Type B pancreatic cell (in vitro differentiated cells): ENCODE measurements around the gene EGFL8. TPM values are rescaled to one million over a fixed set of nuclear protein-coding genes. Genes with fewer than 3 reads are reported as not detected.

Source experiments
- DNase-seq: peaks from one replicate; pipeline ENCODE4 v3.0.0; 2021; ENCODE audit warnings: mixed read lengths; ENCODE audit not compliant: unreplicated experiment; ENCODE audit errors: extremely low spot score
- H3K27ac Mint-ChIP-seq: 2 replicates; pipeline ENCODE4 v1.8.0; 2021; ENCODE audit warnings: mild to moderate bottlenecking, mixed read lengths
- H3K27me3 Mint-ChIP-seq: 2 replicates; pipeline ENCODE4 v1.8.0; 2021; ENCODE audit warnings: mixed read lengths
- H3K36me3 Mint-ChIP-seq: 2 replicates; pipeline ENCODE4 v1.8.0; 2021; ENCODE audit warnings: mixed read lengths
- H3K4me1 Mint-ChIP-seq: one replicate; pipeline ENCODE4 v1.8.0; 2021; ENCODE audit warnings: mixed read lengths; ENCODE audit not compliant: unreplicated experiment
- H3K4me3 Mint-ChIP-seq: 2 replicates; pipeline ENCODE4 v1.8.0; 2021; ENCODE audit warnings: mild to moderate bottlenecking, mixed read lengths
- H3K9me3 Mint-ChIP-seq: 2 replicates; pipeline ENCODE4 v1.8.0; 2021; ENCODE audit warnings: mixed read lengths
- total RNA-seq: library from RNA; stranded (reverse); gene quantifications from 2 replicates; pipeline ENCODE4 v1.2.1, GENCODE V29; 2021; ENCODE audit warnings: low replicate concordance
- TF ChIP-seq, protein P1 (sequence below): fragments of 200-600 bp; sonication (generic); conservative IDR thresholded peaks from 2 replicates; pipeline ENCODE4 v1.5.0; 2021; ENCODE audit warnings: antibody characterized with exemption, mild to moderate bottlenecking

Gene EGFL8
- total RNA-seq, 1 donor from 2014 or later = 35.8 TPM

DNA sequence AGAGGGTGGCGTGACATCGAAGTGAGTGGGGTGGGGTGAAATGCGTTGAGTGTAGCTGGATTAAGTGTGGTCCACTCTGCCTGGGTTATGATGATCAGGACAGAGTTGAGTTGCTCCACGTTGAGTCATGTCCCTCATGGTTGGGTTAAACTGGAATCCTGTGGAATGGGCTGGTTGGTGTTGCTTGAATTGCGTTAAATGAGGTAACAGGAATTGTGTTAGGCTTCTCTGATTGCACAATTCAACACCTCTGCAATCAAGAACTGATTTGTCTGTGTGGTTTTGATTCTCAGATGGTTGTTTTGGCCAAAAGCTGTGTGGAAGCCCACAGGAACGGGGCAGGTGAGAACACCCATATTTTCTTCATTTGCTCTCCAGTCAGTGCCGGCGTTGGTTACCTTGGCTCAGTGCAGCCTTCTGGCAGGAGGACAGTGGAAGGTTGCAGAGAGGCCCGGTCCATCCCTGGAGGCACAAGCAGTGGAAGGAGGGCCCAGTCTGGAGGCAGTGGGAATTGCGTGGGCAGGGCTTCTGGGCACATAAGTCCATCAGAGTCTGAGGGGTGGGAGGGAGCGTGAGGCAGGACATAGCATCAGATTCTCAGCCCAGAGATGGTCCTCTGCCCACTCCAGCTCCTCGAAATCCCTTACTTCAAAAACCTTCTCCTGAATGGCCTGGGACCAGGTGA, 47.8 kb downstream of the EGFL8 start:
- peaks cover 16% of the 10 kb centered on the region for H3K27me3 Mint-ChIP-seq
- TF ChIP-seq, protein P1, sequence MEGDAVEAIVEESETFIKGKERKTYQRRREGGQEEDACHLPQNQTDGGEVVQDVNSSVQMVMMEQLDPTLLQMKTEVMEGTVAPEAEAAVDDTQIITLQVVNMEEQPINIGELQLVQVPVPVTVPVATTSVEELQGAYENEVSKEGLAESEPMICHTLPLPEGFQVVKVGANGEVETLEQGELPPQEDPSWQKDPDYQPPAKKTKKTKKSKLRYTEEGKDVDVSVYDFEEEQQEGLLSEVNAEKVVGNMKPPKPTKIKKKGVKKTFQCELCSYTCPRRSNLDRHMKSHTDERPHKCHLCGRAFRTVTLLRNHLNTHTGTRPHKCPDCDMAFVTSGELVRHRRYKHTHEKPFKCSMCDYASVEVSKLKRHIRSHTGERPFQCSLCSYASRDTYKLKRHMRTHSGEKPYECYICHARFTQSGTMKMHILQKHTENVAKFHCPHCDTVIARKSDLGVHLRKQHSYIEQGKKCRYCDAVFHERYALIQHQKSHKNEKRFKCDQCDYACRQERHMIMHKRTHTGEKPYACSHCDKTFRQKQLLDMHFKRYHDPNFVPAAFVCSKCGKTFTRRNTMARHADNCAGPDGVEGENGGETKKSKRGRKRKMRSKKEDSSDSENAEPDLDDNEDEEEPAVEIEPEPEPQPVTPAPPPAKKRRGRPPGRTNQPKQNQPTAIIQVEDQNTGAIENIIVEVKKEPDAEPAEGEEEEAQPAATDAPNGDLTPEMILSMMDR = no peak
- no peaks in the 10 kb centered on the region for H3K36me3 Mint-ChIP-seq
- no peak overlapping the region for H3K4me3 Mint-ChIP-seq
- no peak for DNase-seq
- H3K27ac Mint-ChIP-seq = no peak overlapping the region
- no peaks in the 10 kb centered on the region for H3K4me1 Mint-ChIP-seq
- no peaks in the 10 kb centered on the region for H3K9me3 Mint-ChIP-seq

DNA sequence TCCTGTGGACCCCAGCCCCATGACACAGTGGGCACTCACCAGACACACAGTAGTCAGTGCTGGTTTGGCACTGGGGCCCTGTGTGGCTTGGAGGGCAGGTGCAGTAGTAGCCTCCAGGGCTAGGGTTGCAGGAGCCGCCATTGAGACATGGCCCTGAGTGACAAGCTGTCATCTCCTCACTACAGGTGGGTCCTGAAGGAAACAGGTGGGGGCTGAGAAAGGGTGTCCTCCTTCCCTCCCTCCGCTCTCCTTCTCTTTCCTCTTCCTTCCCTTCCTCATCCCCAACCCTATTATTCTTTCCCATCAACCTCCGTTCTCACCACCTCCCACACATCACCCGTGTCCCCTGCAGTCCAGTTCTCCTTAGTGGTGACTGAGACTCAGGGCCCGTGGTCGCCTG, 49.3 kb downstream of the EGFL8 start:
- Mint-ChIP-seq H3K4me1 (no peaks in the 10 kb centered on the region), H3K4me3 (no peak overlapping the region), H3K27me3 (peaks cover 21% of the 10 kb centered on the region), H3K36me3 (no peaks in the 10 kb centered on the region), H3K27ac (no peak overlapping the region), H3K9me3 (no peaks in the 10 kb centered on the region)
- DNase-seq = no peak
- TF ChIP-seq, protein P1 = no peak

DNA sequence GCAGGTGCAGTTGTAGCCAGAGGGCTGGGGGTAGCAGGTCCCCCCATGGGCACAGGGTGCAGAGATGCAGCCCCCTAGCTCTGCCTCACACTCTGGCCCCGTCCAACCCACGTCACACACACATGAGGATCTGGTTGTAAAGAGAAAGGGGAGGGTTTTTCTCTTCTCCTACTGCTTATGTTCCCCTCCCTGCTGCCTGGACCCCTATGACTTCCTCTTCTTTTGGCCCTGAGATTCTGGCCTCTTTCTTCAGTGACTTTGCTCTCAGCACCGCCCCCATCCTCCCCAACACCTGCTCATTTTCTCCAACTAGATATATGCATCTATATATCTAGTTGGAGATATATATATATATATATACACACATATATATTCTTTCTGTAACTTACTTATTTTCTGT, 49.7 kb downstream of the EGFL8 start:
- no peaks in the 10 kb centered on the region for H3K4me1 Mint-ChIP-seq
- H3K9me3 Mint-ChIP-seq = no peaks in the 10 kb centered on the region
- H3K27me3 Mint-ChIP-seq = peaks cover 23% of the 10 kb centered on the region
- no peaks in the 10 kb centered on the region for H3K36me3 Mint-ChIP-seq
- no peak overlapping the region for H3K27ac Mint-ChIP-seq
- no peak for DNase-seq
- H3K4me3 Mint-ChIP-seq = no peak overlapping the region
- TF ChIP-seq, protein P1 = no peak

DNA sequence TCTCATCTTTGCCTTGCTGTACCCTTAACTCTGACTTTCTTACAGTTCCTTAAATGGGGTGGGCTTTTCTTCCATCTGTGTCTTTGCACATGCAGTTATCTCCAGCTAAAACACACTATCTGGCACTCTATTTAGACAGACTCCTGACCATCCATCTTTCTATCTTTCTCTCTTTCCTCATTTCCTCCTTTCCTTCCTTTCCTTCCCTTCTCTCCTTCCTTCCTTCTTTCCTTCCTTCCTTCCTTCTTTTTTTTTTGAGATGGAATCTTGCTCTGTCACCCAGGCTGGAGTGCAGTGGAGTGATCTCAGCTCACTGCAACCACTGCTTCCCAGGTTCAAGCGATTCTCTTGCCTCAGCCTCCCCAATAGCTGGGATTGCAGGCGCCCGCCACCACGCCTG, 51.2 kb downstream of the EGFL8 start:
- no peaks in the 10 kb centered on the region for H3K4me1 Mint-ChIP-seq
- TF ChIP-seq, protein P1 = no peak
- H3K4me3 Mint-ChIP-seq = no peak overlapping the region
- no peaks in the 10 kb centered on the region for H3K9me3 Mint-ChIP-seq
- H3K27ac Mint-ChIP-seq = no peak overlapping the region
- no peaks in the 10 kb centered on the region for H3K36me3 Mint-ChIP-seq
- H3K27me3 Mint-ChIP-seq = peaks cover 29% of the 10 kb centered on the region
- DNase-seq = no peak

DNA sequence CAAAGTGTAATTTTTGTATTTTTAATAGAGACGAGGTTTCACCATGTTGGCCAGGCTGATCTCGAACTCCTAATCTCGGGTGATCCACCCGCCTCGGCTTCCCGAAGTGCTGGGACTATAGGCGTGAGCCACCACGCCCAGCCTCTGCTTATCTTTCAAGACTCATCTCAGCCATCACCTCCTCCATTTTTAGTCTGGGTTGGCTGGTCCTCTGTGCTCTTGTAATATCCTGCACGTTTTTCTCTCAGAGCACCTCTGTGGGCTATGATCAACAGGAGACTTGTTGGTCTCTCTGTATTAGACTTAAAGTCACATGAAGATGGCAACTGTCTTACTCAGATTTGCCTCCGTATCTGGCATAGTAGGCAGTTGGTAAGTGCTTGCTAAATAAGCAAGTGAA, 51.9 kb downstream of the EGFL8 start:
- no peak for DNase-seq
- Mint-ChIP-seq H3K9me3 (no peaks in the 10 kb centered on the region), H3K4me3 (no peak overlapping the region), H3K27me3 (peaks cover 29% of the 10 kb centered on the region), H3K4me1 (no peaks in the 10 kb centered on the region), H3K36me3 (no peaks in the 10 kb centered on the region), H3K27ac (no peak overlapping the region)
- TF ChIP-seq, protein P1 = no peak
